ENCODE results near the gene PXK. TPM values are rescaled to one million over a fixed set of nuclear protein-coding genes. Genes with fewer than 3 reads are reported as not detected.
A peak's percentile ranks its signal among the peaks of the same experiment; 100 is the strongest.

The PXK gene
- total RNA-seq, 2 experiments from 2014 or later = 22.2 to 23.6 TPM

GRCh38 chr3:58326267-58326900, 6.3 kb upstream of the PXK start:
- Mint-ChIP-seq H3K27me3 (no peaks in the 10 kb centered on the region), H3K4me1 (ENCODE audit: low read depth) (peaks cover 36% of the 10 kb centered on the region), H3K9me3 (no peaks in the 10 kb centered on the region), H3K4me3 (no peak overlapping the region), H3K36me3 (ENCODE audit: low read depth) (peaks cover 3% of the 10 kb centered on the region), H3K27ac (peak overlapping the region; percentile 66)
- ChIA-PET CTCF (interaction anchor here (1.2 to 4.4 kb wide), 4 partner anchors 9 to 109 kb away, joined by 3 to 35 read pairs (median 4); partner anchors contain the start of genes HTD2 and RPP14), POLR2A (interaction anchor here (0.9 to 1.5 kb wide), 4 partner anchors 8 to 30 kb away, joined by 3 to 4 read pairs (median 3); partner anchors contain the start of genes HTD2 and RPP14)
- no peak for TF ChIP-seq CTCF (IDR thresholded peaks at IDR 0.05)
- DNase-seq (no peak), ATAC-seq (no peak)
- intact Hi-C loops (cut with micrococcal nuclease) = no loop called here

GRCh38 chr3:58329150-58329921, 3.4 kb upstream of the PXK start:
- Mint-ChIP-seq H3K9me3 (no peaks in the 10 kb centered on the region), H3K36me3 (ENCODE audit: low read depth) (no peaks in the 10 kb centered on the region), H3K4me3 (no peak overlapping the region), H3K27ac (no peak overlapping the region), H3K27me3 (no peaks in the 10 kb centered on the region), H3K4me1 (ENCODE audit: low read depth) (peaks cover 25% of the 10 kb centered on the region)
- ChIA-PET CTCF (interaction anchor here (1.0 to 1.6 kb wide), 2 partner anchors 8 to 23 kb away, joined by 4 read pairs; partner anchors contain the start of genes HTD2 and RPP14), POLR2A (no interaction called here)
- TF ChIP-seq CTCF (IDR thresholded peaks at IDR 0.05) = no peak
- no peak for DNase-seq
- ATAC-seq = no peak
- intact Hi-C loops (cut with micrococcal nuclease) = no loop called here

GRCh38 chr3:58329922-58330413, 2.7 kb upstream of the PXK start:
- intact Hi-C loops (cut with micrococcal nuclease) = no loop called here
- ChIA-PET POLR2A (no interaction called here), CTCF (interaction anchor here (1.0 to 1.6 kb wide), 2 partner anchors 9 to 23 kb away, joined by 4 read pairs; partner anchors contain the start of genes HTD2 and RPP14)
- DNase-seq (no peak), ATAC-seq (no peak)
- no peaks in the 10 kb centered on the region for H3K36me3 Mint-ChIP-seq (ENCODE audit: low read depth)
- H3K27me3 Mint-ChIP-seq = no peaks in the 10 kb centered on the region
- TF ChIP-seq CTCF (IDR thresholded peaks at IDR 0.05) = no peak
- no peaks in the 10 kb centered on the region for H3K9me3 Mint-ChIP-seq
- H3K4me1 Mint-ChIP-seq (ENCODE audit: low read depth) = peaks cover 25% of the 10 kb centered on the region
- no peak overlapping the region for H3K27ac Mint-ChIP-seq
- H3K4me3 Mint-ChIP-seq = no peak overlapping the region

GRCh38 chr3:58331593-58332152, 1.0 kb upstream of the PXK start:
- DNase-seq = no peak
- H3K9me3 Mint-ChIP-seq = no peaks in the 10 kb centered on the region
- POLR2A ChIA-PET = interaction anchor here (1.1 to 4.0 kb wide), 4 partner anchors 12 to 24 kb away, joined by 3 to 16 read pairs (median 4); partner anchors contain the start of genes HTD2 and RPP14
- peak overlapping the region; percentile 25 for H3K27ac Mint-ChIP-seq
- H3K4me1 Mint-ChIP-seq (ENCODE audit: low read depth) = peaks cover 26% of the 10 kb centered on the region
- H3K27me3 Mint-ChIP-seq = no peaks in the 10 kb centered on the region
- no peak for ATAC-seq
- H3K4me3 Mint-ChIP-seq = peak overlapping the region; percentile 68
- TF ChIP-seq CTCF (IDR thresholded peaks at IDR 0.05) = no peak
- intact Hi-C loops (cut with micrococcal nuclease) = no loop called here
- H3K36me3 Mint-ChIP-seq (ENCODE audit: low read depth) = peaks cover 9% of the 10 kb centered on the region
- CTCF ChIA-PET = interaction anchor here (1.0 to 7.2 kb wide), 2 partner anchors 19 to 24 kb away, joined by 3 to 44 read pairs; partner anchors contain the start of genes HTD2 and RPP14

Data from activated CD8-positive, alpha-beta T cell treated with anti-CD3 and anti-CD28 coated beads for 36 hours (primary cell).